HG02623 (cell line): Measurements from ENCODE around the gene SLC25A17.
A peak's percentile ranks its signal among the peaks of the same experiment; 100 is the strongest.
"Not testable (repeated sequence)": the region's sequence is repeated elsewhere in the genome, so short reads cannot be mapped to it uniquely, and the experiment has no call there.

Experiments used
- ATAC-seq: cut with Tn5 transposase; IDR thresholded peaks from one replicate; pipeline ENCODE4 v1.9.1; 2021; ENCODE audit warnings: moderate library complexity; ENCODE audit not compliant: unreplicated experiment

Gene SLC25A17, protein sequence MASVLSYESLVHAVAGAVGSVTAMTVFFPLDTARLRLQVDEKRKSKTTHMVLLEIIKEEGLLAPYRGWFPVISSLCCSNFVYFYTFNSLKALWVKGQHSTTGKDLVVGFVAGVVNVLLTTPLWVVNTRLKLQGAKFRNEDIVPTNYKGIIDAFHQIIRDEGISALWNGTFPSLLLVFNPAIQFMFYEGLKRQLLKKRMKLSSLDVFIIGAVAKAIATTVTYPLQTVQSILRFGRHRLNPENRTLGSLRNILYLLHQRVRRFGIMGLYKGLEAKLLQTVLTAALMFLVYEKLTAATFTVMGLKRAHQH

DNA sequence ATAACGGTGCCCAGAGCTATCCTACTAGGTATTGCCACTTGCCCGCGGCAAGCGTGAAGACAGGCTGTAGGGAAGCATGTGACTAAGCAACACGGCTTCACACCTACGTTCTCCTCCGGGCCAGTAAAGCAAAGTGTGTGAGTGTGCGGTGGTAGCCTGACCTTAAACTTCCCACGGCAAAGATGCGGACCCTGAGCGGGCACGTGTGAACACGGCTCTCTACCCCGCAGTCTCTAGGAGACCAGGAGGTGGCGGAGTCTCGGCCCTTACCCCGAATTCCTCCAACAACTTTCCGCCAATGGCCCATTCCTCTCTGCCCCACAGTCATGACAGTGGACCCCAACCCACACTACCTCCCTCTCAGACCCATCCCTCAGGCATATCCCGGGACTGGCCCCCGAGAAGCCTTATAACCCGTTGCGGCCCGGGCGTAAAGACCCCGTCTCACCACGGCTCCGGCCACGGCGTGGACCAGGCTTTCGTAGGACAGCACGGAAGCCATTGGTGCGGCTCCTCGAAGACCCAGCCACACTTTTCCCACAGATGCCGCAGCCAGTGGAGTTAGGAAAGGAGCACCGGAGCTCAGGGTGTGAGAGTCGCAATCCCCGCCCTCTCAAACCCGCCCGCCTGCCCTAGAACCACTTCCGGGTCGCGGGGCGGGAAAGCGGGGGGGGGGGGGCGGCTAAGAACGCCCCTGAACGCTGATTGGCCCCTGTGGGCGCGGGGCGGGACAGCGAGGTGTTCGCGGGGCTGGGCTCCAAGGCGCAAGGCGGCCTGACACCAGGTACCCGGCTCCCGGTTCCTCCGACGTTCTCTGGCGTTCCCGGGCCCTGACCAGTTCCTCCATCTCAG is at the start of gene SLC25A17:
Gene SLC25A17, minus strand, starts transcription at position 600 of the 852 bp plus-strand sequence. Its CDS starts 98 bp downstream, at position 502.
- peak; percentile 75 for ATAC-seq

DNA sequence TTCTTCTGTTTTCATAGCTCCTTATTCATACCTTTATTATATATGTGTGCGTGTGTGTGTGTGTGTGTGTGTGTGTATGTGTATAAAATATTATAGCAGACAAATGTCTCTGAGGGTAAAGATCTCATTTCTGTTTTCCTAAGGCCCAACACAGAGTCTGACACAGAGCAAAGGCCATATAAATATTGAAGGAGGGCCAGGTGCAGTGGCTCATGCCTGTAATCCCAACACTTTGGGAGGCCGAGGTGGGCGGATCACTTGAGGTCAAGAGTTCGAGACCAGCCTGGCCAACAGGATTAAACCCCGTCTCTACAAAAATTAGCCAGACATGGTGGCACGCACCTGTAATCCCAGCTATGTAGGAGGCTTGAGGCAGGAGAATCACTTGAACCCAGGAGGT is 49.2 kb upstream of the SLC25A17 start:
- ATAC-seq = not testable (repeated sequence)

DNA sequence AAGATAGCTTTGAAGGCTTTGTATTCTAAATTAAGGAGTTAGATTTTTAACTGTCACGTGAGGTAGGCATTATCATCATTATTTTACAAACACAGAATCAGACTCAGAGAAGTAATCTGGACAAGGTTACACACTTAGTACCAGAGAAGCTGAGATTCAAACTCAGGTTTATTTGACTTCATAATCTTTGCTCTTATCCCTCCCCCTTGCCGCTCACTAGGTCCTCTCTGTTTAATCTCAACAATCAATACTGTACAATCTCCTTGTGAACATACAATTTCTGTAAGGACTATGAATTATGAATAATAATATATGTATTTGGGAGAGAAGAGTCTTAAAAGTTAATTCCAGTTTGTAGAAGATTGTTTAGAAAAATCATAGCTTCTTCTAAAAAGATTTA is 48.0 kb upstream of the SLC25A17 start:
- no peak for ATAC-seq

DNA sequence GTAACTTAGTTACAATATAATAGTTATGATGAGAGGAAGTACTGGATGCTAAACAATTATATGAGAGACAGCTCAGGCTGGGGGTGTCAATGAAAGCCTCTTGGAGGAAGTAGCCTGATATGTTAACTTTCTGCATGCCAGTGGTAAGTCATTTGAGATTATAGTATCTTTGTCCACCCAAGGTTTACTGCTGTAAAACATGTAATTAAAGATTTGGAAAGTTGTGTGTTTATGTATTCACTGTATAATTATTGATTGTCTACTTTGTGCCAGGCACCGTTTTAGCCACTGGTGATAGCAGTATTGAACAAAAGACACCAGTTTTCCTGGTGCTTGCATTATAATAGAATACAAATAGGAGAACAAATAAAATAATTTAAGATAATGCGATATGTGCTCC is 43.4 kb upstream of the SLC25A17 start:
- no peak for ATAC-seq

DNA sequence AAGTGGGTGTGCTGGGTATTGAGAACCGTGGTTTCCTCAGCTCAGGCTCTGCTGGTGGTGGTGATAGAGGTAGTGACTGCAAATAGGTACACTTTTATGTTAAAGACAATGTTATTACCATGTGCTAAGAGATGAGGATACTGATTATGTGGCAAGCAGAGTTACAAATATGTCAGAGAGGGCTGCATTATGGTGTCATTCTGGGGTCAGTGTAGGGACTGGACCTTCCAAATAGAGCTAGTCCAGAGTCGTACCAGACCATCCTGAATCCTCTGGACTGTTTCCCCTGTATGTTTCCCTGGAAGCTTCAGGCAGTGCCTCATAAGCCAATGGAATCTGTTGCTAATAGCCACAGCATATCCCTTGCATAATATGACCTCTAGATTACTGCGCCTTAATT is 42.9 kb upstream of the SLC25A17 start, which contains the start of gene DNAJB7:
Gene DNAJB7, minus strand, starts transcription at position 101 of the 400 bp plus-strand sequence. CDS start 119 bp downstream, outside the sequence.
- ATAC-seq = no peak

DNA sequence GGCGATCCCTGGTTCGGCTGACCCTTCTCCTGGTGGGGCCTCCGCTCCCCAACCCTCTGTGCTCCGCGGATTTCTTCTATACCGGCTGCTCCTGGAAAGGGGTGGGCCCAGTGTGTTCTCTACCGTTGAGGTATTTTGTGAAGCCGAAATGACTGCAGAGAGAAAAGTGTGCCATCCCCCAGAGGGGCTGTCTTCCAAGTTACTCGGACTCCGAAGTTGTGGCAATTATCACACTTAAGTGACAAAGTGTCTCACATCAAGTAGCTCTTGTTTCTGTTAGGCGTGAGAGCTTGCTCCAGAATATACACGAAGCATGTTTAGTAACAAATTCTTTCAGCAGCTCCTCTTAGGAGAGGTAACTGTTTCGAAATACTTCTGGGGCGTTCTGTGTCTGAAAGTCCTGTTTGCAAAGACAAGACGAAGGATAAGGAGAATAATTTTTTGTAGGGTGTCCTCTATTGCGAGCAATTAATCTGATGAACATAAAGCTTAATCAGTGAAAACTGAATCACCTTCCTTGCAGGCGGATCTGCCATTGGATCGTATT is 38.2 kb upstream of the SLC25A17 start:
- ATAC-seq = no peak

DNA sequence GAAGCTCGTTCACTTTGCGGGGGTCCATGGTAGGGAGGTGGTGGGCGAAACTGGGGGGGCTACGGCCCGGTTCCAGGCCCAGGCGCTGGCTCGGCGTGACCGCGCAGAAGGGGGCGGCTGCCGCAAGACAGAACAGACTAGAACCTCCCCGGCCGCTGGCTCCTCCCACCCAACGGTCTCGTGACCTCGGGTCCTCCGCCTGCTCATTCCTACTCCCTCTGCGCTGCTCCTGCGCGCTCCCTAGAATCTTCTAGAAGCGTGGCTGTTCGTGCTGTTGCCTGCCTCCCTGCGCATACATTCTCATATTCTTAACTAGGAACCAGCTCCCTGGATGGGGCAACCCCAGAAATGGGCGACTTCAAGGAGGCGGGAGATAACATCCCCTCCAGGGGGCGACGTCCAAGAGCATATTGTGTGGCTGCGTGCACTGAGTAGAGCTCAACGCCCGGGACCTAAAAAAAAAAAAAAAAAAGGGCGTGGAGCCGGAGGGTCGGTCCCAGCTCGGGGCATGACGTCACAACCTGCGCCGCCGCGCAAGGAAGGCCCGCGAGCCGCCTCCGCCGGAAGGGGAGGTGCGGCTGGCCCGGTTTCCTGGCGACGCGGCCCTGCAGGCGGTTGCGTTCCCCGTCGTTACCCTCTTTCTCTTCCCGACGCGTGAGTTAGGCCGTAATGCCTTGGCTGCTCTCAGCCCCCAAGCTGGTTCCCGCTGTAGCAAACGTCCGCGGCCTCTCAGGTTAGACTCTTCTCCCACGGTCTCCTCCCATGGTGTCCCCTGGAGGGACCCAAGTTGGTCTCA is 37.6 kb upstream of the SLC25A17 start, which contains the start of the genes ST13 and XPNPEP3:
Gene ST13, minus strand, starts transcription at position 127 of the 796 bp plus-strand sequence. Its CDS starts 99 bp downstream, at position 28.
Gene XPNPEP3, plus strand, starts transcription at position 636 of the 796 bp plus-strand sequence. Its CDS starts 34 bp downstream, at position 670.
- peak; percentile 82 for ATAC-seq

DNA sequence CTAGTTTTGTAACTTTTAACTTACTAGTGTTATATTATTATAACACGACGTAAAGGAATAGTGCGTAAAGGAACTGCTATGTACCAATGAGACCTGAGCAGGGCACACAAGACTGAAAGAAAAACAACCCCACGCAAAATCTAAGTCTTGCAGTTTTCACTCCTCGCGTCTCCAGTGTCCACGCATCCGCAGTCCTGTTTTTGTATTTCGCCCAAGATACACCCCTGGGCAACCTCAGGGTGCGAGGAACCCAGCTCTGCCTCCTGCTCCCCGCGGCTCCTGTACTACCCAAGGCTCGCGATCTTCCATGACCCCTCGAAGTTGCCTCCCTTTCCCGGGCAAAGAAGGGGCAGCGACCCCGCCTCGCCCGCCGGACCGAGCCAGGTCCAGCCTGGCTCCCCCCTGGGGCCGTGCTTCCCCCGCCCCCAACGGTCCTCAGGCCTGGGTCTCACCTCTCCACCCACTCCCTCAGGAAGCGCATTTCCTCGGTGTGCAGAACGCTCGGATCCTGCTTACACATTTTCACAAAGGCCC is 36.9 kb upstream of the SLC25A17 start:
- peak; percentile 17 for ATAC-seq

DNA sequence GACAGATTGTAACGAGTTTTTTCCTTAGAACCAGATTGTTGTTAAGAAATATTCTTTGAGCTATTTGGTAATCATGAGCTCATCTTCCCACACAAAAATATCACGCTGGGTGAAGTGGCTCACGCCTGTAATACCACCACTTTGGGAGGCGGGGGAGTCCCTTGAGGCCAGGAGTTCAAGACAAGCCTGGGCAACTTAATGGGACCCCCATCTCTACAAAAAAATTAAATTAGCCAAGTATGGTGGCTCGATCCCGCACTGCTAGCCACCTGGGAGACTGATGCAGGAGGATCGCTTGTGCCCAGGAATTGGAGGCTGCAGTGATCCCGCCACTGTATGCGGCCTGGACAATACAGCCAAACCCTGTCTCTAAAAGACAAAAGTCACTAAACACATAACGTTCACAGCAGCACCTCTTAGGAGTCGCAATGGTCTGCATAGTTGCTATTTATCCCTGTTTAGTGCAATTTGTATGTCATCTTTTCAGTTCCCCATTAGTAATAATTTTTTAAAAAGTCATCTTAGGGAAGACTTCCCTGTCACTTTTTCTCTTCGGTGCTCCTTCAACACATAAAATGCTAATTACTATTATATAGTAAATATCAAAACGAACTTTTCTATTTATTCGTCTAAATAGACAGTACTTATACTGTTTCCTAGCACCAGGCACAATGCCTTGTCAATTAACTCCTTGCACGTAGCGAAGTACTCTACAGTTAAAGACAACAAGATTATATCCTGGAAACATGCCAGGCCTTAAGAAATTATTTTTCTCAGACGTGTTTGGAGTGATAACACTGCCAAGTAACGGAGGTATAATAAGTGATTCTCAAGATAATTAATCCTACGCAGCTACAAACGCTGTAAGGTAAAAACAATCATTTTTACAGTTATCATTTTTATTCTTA is 36.2 kb upstream of the SLC25A17 start:
- ATAC-seq = no peak

DNA sequence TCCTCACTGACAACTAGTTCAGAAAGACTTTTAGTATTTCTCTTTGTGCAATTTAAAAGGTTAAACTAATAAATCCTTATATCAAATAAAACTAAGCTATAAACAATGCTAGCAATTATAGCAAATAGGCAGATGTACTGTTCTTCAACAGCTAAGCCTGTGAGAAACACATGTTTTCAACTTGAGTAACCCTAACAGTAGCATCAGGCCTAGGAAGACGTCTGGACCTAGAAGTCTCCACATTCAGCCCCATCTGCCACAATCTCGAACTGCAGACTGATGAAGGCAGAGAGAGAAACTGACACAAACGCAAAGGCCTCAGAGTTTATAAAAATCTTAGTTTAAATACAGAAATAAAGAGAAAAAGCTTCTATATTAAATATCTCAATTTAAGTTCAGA is 34.8 kb upstream of the SLC25A17 start:
- ATAC-seq = no peak

DNA sequence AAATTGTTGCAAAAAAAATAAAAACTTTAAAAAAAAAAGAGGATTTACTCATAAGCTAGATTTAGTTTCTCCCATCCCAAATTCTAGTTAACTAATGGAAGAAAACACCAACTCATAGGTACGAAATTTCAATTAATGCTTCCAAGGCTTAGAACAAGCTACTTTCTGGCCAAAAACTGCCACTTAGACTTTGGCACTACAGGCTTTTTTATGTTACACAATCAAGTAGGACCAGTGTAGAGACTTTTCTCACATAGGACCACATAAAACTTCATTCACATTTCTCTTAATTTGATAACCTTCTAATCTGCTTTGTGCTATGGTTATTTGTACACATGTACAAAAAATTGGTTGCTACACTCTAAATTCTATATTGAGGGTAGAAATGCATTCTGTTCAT is 34.2 kb upstream of the SLC25A17 start:
- no peak for ATAC-seq

DNA sequence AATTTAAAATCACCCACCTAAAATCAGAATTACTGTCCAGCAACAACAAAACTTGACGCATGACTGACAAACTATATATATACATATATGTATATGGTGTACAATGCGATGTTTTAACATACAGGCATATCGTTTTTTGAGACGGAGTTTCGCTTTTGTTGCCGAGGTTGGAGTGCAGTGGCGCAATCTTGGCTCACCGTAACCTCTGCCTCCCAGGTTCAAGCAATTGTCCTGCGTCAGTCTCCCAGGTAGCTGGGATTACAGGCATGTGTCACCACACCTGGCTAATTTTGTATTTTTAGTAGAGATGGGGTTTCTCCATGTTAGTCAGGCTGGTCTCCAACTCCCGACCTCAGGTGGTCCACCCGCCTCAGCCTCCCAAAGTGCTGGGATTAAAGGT is 26.7 kb upstream of the SLC25A17 start:
- not testable (repeated sequence) for ATAC-seq

DNA sequence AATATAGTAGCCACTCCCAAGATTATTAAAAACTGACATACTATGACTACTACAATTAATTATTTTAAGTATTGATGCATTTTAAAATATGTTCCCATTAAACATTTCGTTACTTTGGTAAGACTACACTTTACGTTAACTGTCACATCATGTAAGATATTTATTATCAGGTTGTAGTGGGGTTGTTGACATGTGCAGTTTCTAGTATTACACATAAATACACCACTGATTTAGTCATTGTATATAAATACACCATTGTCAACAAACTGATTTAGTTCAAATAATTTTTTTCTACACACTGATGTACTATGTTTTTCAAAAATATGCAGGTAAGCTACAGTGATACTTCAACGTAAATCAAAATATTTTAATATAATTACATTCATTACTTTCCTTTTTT is 25.8 kb upstream of the SLC25A17 start:
- no peak for ATAC-seq

DNA sequence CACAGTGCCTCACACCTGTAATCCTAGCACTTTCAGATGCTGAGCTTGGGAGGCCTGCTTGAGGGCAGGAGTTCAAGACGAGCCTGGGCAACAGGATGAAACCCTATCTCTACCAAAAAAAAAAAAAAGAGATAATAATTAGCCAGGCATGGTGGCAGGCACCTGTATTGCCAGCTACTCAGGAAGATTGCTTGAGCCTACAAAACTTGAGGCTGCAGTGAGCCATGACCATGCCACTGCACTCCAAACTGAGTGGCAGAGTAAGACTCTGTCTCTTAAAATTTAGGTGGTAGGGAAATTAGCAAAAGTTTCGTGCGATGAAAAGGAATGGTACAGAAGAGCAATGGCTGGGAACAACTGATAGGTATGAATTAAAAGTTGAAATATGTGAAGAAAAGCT is 19.3 kb upstream of the SLC25A17 start:
- ATAC-seq = no peak

DNA sequence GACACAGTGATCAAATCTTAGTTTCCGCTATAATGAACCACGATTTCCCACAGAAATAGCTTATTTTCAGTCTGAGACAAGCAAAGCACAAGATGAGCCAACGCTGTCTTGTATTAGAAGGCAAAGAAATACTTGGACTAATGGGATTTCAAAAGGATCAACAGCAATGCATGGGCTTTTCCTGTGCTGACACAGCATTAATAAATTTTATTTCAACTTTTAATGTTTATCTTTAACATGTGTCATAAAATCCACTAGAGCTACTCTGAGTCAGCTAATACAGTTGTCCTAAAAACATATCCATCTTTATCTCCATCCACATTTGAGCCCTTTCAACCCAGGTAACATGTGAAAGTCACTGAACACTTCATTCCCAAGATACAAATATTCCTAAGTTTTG is 15.5 kb upstream of the SLC25A17 start:
- ATAC-seq = no peak

DNA sequence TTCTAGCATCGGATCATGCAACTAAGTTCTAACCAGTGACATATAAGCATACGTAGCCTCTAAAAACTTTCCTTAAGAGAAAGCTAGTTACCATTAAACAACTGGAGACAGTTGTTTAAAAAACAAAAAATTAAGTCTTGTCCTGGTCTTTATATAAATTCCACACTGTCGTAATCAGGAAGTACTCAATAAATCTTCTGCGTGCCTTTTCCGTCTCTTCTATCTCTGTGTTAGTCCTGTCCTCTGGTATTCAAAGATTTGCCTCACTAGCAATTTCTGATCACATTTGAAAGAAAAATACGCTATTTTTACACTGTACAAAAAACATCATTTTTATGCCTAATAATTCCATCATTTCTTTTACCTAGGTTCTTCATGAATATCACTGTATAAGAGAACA is 10.0 kb upstream of the SLC25A17 start:
- ATAC-seq = no peak

DNA sequence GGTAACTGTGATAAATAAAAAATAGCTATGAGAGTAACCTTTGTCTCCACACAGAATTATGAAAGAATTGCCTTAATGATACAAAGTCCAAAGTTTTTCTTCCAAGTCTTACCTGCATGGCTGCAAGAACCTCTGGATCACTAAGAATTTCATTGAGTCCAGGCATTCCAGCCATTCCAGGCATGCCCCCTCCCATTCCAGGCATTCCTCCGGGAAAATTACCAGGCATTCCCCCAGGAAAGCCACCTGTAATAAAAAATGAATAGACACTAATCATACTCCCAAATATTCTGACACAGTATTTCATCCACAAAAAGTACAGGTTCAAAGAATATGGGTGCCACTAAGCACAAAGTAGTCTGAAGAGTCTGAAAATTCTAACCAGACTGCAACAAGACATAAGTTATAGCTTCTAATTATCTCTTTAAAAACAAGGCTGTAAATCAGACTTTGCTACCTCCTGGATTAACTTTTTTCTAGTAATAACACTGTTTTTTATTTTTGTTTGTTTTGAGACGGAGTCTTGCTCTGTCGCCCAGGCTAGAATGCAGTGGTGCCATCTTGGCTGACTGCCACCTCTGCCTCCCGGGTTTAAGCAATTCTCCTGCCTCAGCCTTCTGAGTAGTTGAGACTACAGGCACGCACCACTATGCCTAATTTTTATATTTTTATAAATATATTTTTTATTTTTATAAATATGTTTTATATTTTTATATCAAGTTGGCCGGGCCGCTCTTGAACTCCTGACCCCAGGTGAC is 8.0 kb upstream of the SLC25A17 start:
- no peak for ATAC-seq

DNA sequence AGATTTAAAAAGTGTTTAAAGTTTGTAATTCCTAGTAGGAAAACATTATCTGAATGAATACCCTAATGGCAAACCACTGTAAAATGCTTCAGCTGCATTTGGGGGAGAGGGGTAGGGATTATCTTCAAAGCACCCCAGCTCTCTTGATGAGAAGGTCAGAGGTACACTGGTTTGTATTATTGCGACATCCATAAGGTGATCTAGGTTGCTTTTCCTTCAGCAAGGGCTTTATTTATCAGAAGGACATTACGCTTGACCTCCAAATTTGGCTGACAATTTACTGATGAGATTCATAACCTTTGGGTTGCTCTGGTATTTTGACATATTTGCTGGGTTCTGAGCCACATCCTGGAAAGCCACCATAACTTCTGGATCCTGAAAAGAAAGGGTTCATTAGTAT is 7.1 kb upstream of the SLC25A17 start:
- ATAC-seq = not testable (repeated sequence)

DNA sequence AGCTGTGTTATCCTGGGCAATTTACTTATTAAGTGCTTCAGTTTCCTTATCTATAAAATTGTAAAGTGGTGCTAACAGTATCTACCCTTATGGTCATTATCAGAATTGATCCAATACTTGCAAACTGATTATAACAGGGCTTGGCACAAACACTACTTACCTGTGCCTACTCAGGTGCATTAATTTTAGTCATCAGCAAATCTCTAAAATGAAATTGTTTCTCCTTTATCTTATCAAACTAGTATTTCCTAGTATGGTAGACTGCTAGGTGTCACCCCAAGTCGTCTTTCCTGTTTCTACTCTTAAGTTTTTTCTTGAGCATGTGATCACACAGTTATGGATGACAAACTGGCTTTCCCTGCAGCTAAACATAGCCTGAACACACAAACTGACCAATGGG is 4.3 kb upstream of the SLC25A17 start:
- no peak for ATAC-seq
